GM10248 (cell line): ENCODE results near the gene COPG1.

Experiments
- CTCF ChIA-PET: fragments of 300-600 bp; sonication (Branson Sonifier 250); formaldehyde crosslinking; extraction: SDS; loops from one replicate; lab custom pipeline; 2021; ENCODE audit warnings: antibody characterized with exemption; lab: Yijun Ruan, JAX
- POLR2A ChIA-PET: fragments of 350-650 bp; sonication (Branson Sonifier 250); formaldehyde crosslinking; extraction: SDS; loops from one replicate; lab custom pipeline; 2020; ENCODE audit warnings: antibody characterized with exemption; lab: Yijun Ruan, JAX
- DNase-seq: peaks from one replicate; pipeline ENCODE4 v3.0.0; 2012; ENCODE audit errors: extremely low spot score
- CTCF ChIP-seq: IDR thresholded peaks from 2 replicates; pipeline ENCODE4 v1.5.1; 2012; ENCODE audit warnings: mild to moderate bottlenecking, low read depth; ENCODE audit errors: extremely low read depth, missing control alignments, control extremely low read depth

The COPG1 gene

GRCh38 chr3:129315998-129316247 lies 66.5 kb downstream of the COPG1 start:
- no peak for TF ChIP-seq CTCF
- ChIA-PET POLR2A (interaction anchor here (0.5 to 2.4 kb wide), 28 partner anchors 9 to 796 kb away, joined by 3 to 13 read pairs (median 3); partner anchors contain the start of genes CFAP92, COPG1, HMCES and IFT122), CTCF (interaction anchor here (0.7 to 4.0 kb wide), 31 partner anchors 7 to 346 kb away, joined by 3 to 28 read pairs (median 4); partner anchors contain the start of gene COPG1)
- DNase-seq, result no peak

- TF ChIP-seq CTCF, result peak; percentile 79
- POLR2A ChIA-PET, result interaction anchor here (0.5 to 2.4 kb wide), 27 partner anchors 9 to 795 kb away, joined by 3 to 13 read pairs (median 3); partner anchors contain the start of genes CFAP92, COPG1, HMCES and IFT122
- peak; percentile 83 for DNase-seq
Observed at GRCh38 chr3:129316248-129317013, 67.0 kb downstream of the COPG1 start.

GRCh38 chr3:129317014-129317771 lies 67.8 kb downstream of the COPG1 start:
- POLR2A ChIA-PET, result interaction anchor here (1.0 to 2.4 kb wide), 11 partner anchors 11 to 795 kb away, joined by 3 to 13 read pairs (median 4); partner anchors contain the start of genes CFAP92, COPG1, HMCES and IFT122
- DNase-seq, result no peak
- TF ChIP-seq CTCF, result no peak
- CTCF ChIA-PET, result interaction anchor here (1.1 to 4.0 kb wide), 25 partner anchors 9 to 347 kb away, joined by 3 to 28 read pairs (median 4); partner anchors contain the start of gene COPG1

More at GRCh38 chr3:129316248-129317013, 67.0 kb downstream of the COPG1 start:
- CTCF ChIA-PET, result interaction anchor here (0.7 to 4.0 kb wide), 34 partner anchors 8 to 346 kb away, joined by 3 to 28 read pairs (median 4); partner anchors contain the start of gene COPG1

- POLR2A ChIA-PET, result no interaction called here
- TF ChIP-seq CTCF, result no peak
Observed at GRCh38 chr3:129317848-129318247, 68.4 kb downstream of the COPG1 start.

GRCh38 chr3:129318921-129319320 lies 69.5 kb downstream of the COPG1 start:
- TF ChIP-seq CTCF, result no peak
- CTCF ChIA-PET, result interaction anchor here (0.9 to 1.3 kb wide), 4 partner anchors 22 to 349 kb away, joined by 3 to 5 read pairs (median 4); no protein-coding TSS in a partner anchor
- POLR2A ChIA-PET, result no interaction called here
- DNase-seq, result no peak

More at GRCh38 chr3:129317848-129318247, 68.4 kb downstream of the COPG1 start:
- DNase-seq, result no peak
- CTCF ChIA-PET, result interaction anchor here (1.0 to 4.0 kb wide), 5 partner anchors 34 to 348 kb away, joined by 3 to 28 read pairs (median 4); no protein-coding TSS in a partner anchor

GRCh38 chr3:129320261-129320660 lies 70.9 kb downstream of the COPG1 start:
- DNase-seq, result no peak
- TF ChIP-seq CTCF, result no peak
- CTCF ChIA-PET, result no interaction called here
- POLR2A ChIA-PET, result no interaction called here
